Pons (tissue), 1 donor: ENCODE data around the gene CSRNP3.
"Not testable (repeated sequence)": the region's sequence is repeated elsewhere in the genome, so short reads cannot be mapped to it uniquely, and the experiment has no call there.

Source experiments
- DNase-seq: peaks from one replicate; pipeline ENCODE4 v3.0.0-alpha.2; 2016; ENCODE audit warnings: low spot score

Gene CSRNP3

DNA sequence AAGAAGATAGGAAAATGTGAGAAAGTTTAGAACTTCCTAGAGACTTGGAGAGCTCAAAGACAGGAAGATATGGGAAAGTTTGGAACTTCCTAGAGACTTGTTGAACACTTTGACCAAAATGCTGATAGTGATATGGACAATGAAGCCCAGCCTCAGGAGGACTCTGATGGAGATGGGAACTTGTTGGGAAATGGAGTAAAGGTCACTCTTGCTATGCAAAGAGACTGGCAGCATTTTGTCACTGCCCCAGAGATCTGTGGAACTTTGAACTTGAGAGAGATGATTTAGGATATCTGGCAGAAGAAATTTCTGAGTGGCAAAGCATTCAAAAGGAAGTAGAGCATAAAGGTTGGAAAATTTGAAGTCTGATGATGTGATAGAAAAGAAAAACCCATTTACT, 121.5 kb downstream of the CSRNP3 start:
- DNase-seq = not testable (repeated sequence)

DNA sequence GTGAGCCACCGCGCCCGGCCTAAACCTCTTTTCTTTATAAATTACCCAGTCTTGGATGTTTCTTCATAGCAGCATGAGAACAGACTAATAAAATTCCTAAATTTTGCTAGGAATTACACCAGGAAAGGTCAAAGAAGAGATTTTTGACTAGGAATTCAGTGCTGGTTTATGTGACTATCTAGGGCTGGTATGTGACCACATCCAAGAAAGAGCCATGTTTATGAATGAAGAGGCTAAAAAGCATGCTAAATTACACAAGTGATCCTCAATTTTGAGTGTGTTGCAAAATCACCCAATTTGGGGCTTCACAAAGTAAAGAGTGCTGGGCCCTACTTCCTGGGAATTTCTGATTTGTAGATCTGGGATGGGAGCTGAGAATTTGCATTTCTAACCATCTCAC, 123.6 kb downstream of the CSRNP3 start:
- no peak for DNase-seq

GRCh38 chr2:165594231-165594934, 124.9 kb downstream of the CSRNP3 start:
- no peak for DNase-seq

DNA sequence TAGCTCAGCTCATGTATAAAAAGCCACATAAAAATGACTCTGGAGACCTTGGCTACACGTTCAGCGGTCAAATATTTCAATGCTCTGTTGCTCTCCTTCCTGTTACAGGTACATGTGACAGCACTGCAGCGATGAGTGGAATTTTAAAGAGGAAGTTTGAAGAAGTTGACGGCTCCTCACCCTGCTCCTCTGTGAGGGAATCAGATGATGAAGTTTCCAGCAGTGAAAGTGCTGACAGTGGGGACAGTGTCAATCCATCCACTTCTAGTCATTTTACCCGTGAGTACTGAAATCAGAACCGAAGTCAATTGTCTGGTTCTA, 125.4 kb downstream of the CSRNP3 start:
- DNase-seq = no peak

GRCh38 chr2:165596788-165597187, 127.3 kb downstream of the CSRNP3 start:
- DNase-seq = no peak

DNA sequence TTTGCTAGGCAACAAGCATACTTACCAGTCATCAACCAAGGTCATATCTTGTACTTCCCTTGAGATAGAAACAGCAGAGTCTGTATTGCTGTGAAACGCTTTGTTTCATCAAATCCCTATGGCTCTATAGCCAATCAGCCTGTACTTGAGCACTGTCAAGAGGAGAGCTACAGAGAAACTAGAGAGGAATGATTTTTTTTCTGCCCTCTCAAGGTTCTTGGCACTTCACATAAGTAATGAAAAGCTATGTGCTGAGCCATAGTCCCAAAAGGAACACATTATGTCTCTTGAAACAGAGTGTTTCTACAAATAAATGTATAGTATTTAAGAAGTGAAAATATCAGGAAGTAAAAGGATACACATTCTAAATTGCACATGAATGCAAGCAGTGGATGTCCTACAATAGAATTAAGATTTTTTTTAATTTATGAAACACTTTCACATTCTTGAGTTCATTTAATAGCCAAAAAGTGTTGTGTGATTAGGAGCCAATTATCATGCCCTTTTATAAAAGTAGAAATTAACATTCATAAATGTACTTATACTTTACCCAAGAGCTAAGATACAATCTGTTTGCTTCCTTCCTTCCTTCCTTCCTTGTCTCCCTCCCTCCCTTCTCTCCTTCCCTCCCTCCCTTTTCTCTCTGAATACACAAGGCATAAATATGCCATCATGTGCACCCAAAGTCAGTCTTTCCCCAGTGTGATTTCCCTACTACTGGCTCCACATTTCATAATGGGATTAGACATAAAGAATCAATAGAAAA, 131.8 kb downstream of the CSRNP3 start:
- DNase-seq = no peak

GRCh38 chr2:165601928-165602521, 132.5 kb downstream of the CSRNP3 start:
- DNase-seq = no peak

- no peak for DNase-seq
Measured at GRCh38 chr2:165609672-165610071, 140.2 kb downstream of the CSRNP3 start.

DNA sequence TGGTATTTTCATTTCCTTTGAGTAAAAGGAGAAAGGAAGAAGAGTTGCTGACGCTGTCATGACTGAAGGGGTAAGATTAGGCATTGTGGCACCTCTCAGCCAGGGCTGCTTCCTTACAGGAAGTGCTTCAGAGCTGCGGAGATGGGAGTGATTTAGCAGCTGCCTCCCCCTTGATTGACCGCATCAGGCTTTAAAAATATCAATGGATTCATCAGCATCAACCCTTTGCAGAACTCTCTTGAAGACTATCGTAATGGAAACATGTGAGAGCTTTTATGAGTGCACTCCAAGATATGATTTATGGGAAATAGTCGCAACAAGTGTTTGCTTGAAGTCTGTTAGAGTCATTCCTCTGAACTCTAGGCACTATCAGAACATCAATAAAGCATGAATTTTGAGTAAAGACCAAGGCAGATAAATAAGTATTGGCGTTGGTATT, 141.1 kb downstream of the CSRNP3 start:
- DNase-seq = no peak

DNA sequence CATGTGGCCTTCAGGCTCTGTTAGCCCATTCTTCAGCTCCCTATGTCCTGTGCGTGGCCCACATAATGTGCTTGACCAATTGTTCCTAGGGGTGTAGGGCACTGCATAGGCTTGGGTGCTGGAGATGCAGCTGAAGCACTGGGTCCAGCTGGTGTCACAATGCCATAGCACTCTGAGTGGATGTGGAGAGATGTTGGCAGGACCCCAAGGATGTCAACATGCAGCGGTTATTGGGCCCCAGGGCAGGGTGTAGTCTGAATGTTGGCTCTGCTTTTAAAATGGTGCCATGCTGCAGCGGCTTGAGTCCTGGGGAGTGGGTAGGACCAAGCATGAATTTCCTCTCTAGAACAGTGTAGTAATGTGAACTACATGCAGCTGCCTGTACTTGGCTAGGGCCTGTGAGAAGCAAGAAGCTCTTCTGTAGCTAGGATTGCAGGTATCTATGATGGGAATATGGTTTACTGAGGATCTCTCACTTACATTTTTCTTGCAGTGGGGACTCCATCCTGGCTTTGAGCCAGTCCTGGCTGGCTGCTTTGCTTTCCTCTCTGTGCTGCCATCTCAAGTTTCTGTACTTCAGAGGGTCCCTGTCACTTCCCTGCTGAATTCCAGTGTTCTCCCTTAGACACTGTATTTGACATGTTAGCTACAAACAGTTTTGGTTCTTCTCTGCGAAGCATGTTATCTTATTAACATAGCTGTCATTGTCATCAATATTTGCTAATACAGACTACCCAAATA, 148.4 kb downstream of the CSRNP3 start:
- no peak for DNase-seq

GRCh38 chr2:165618806-165619205, 149.3 kb downstream of the CSRNP3 start:
- no peak for DNase-seq

DNA sequence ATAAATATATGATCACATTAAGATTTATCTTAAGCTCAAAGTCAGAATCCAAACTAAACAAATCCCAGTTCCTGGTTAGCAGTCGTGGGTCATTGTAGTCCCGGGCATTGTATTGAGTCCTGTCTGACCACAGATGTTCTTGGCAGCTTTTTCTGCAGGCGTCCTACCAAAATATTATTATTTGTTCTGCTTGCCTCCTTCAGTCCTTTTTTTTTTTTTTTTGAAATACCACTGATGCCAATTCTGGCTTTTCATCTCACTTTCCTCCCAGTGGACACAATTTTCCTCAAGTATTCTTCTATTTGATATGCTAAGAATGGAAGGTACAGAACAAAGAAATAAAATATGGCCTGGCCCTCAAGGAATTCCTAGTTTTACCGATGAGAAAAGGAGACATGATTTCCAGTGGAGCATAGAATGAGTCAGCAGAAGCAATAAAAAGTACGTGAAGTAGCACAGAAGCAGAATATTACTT, 151.6 kb downstream of the CSRNP3 start:
- DNase-seq = no peak

DNA sequence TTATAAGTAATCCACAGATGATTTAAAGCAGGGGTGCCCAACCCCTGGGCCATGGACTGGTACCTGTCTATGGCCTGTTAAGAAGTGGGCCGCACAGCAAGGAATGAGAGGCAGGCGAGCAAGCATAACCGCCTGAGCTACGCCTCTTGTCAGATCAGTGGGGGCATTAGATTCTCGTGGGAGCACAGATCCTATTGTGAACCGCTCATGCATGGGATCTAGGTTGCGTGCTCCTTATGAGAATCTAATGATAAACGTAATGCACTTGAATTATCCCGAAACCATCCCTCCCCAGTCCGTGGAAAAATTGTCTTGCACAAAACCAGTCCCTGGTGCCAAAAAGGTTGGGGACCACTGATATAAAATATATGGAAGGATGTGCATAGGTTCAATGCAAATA, 153.7 kb downstream of the CSRNP3 start:
- DNase-seq = no peak

GRCh38 chr2:165623783-165624469, 154.4 kb downstream of the CSRNP3 start:
- DNase-seq = no peak

DNA sequence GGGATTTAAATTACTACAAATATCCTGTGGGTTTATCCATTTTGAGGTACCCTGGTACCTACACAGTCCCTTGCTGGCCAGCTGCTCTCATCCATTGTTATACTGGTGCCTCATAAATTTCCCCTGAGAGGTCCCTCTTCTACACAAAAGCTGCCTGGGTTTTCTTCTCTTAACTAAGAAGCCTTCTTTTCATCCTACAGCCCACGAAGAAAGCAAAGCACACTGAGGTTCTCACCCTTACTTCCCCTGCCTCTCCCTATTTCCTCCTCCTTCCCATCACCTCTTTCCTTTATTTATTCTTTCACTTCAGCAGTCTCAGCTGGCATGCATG, 154.9 kb downstream of the CSRNP3 start:
- no peak for DNase-seq

GRCh38 chr2:165627470-165627869, 158.0 kb downstream of the CSRNP3 start:
- no peak for DNase-seq

- DNase-seq = no peak
Measured at GRCh38 chr2:165629776-165630175, 160.3 kb downstream of the CSRNP3 start.

DNA sequence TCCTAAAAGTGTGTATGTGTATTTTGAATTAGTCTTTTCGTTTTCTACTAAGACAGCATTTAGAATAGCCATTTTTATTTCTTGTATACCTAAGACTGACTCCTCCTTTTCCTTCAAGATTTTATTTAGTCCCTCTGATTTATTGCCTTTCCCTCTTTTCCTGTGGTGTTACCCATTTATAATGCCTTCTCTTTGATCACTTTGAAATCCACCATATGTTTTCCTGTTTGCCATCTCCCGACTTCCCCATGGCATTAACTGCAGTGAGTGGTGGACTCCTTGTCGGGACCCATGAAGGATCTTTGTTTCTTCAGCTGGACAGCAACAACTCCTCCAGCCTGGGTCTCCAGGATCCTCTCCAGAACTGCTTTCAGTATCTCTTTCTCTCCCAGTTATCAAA, 160.7 kb downstream of the CSRNP3 start:
- no peak for DNase-seq

DNA sequence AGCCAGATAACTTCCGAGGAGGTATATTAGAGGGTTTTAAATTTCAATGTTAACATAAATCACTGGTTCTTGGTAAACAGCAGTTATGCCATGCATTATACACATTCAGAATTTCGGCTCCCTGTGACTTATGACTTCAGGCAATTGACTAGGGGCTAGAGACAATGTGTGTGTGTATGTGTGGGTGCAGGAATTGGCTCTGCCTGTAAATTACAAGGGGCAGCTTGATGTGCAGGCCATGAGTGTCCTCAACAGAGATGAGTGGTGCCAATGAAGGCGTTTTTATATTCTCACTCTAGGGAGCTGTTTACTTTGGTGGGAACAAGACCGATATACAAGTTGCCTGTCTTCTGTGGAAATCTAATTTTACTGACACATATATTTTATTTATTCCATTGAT, 161.6 kb downstream of the CSRNP3 start:
- no peak for DNase-seq

DNA sequence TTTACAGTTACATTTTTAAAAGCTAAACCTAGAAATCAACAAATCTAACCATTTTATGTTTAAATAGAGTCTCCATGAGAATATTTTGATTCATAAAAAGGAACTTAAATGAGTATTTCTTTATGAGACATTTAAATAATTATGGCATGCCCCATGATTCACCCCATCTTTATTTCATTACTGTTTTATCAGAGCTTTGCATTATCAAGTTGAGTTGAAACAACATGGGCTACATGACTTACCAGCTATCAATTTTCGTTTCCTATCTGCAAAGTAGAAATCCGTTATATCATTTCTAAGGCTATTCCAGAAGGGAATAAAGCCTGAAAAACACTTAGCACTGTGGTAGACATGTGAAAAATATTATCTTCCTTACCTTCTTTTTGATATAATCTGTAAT, 163.1 kb downstream of the CSRNP3 start:
- no peak for DNase-seq

- DNase-seq = no peak
Measured at GRCh38 chr2:165633431-165633830, 163.9 kb downstream of the CSRNP3 start.

DNA sequence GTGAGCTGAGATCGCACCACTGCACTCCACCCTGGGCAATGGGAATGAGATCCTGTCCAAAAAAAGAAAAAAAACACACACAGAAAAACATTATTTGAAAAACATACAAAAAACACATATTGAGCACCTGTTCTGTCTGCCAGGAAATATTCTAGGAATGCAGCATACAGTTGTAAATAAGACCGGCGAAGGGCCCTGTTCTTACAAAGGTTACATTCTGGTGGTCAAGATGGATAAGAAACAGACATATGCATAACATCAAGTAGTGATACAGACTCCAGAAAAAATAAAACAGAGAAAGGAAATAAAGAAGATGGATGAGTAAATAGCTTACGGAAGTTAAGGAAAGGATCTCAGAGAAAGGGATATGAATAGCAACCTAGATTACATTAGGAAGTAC, 164.8 kb downstream of the CSRNP3 start:
- DNase-seq = no peak
